ENCODE data around the gene TRIM25. TPM values are rescaled to one million over a fixed set of nuclear protein-coding genes. Genes with fewer than 3 reads are reported as not detected.

The TRIM25 gene
- total RNA-seq, 1 donor from 2014 or later, result 7.8 TPM

GRCh38 chr17:56847106-56847505, 66.7 kb downstream of the TRIM25 start:
- Histone ChIP-seq H3K27me3 (ENCODE audit: control insufficient read depth in 3 of 3, insufficient read depth in 3 of 3, low read length in 3 of 3) (no peaks in the 10 kb centered on the region), H3K9ac (ENCODE audit: low read depth in 1 of 3, low read length in 3 of 3) (no peak overlapping the region), H3K4me1 (ENCODE audit: control insufficient read depth in 3 of 3, insufficient read depth in 3 of 3, low read length in 3 of 3) (no peaks in the 10 kb centered on the region), H3K4me3 (ENCODE audit: low read length in 3 of 3) (no peak overlapping the region), H3K36me3 (ENCODE audit: control insufficient read depth in 3 of 3, insufficient read depth in 3 of 3, low read length in 3 of 3) (peaks cover 2 to 11% (median 3%) of the 10 kb centered on the region in 3 donors), H3K27ac (ENCODE audit: low read depth, low read length) (no peak overlapping the region), H3K9me3 (ENCODE audit: control insufficient read depth in 3 of 3, low read length in 3 of 3) (no peaks in the 10 kb centered on the region)

GRCh38 chr17:56845934-56846333, 67.9 kb downstream of the TRIM25 start:
- no peaks in the 10 kb centered on the region for H3K9me3 ChIP-seq (ENCODE audit: control insufficient read depth in 3 of 3, low read length in 3 of 3)
- H3K4me1 ChIP-seq (ENCODE audit: control insufficient read depth in 3 of 3, insufficient read depth in 3 of 3, low read length in 3 of 3), result no peaks in the 10 kb centered on the region
- H3K4me3 ChIP-seq (ENCODE audit: low read length in 3 of 3), result no peak overlapping the region
- no peak overlapping the region for H3K27ac ChIP-seq (ENCODE audit: low read depth, low read length)
- H3K27me3 ChIP-seq (ENCODE audit: control insufficient read depth in 3 of 3, insufficient read depth in 3 of 3, low read length in 3 of 3), result no peaks in the 10 kb centered on the region
- peaks cover 2 to 11% (median 3%) of the 10 kb centered on the region in 3 donors for H3K36me3 ChIP-seq (ENCODE audit: control insufficient read depth in 3 of 3, insufficient read depth in 3 of 3, low read length in 3 of 3)
- no peak overlapping the region for H3K9ac ChIP-seq (ENCODE audit: low read depth in 1 of 3, low read length in 3 of 3)

DNA sequence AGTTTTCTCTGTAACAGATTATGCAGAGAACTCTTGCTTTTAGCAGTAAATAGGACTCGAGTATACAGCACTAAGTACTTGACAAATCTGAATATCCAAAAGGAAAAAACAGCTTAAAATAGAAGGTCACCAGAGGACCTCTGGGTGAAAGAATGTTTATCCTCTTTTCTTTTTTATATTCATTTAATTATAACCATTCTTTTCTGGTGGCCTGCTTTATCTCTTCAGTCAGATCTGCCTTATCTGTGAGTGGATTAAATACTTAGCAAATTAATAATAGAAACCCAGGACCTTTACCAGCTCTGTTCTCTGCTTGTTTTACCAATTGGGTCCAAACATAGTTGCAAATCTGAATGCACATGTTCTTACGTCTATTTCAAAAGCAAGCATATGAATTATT, 71.3 kb downstream of the TRIM25 start:
- no peak overlapping the region for H3K27ac ChIP-seq (ENCODE audit: low read depth, low read length)
- no peaks in the 10 kb centered on the region for H3K4me1 ChIP-seq (ENCODE audit: control insufficient read depth in 3 of 3, insufficient read depth in 3 of 3, low read length in 3 of 3)
- no peaks in the 10 kb centered on the region for H3K9me3 ChIP-seq (ENCODE audit: control insufficient read depth in 3 of 3, low read length in 3 of 3)
- H3K27me3 ChIP-seq (ENCODE audit: control insufficient read depth in 3 of 3, insufficient read depth in 3 of 3, low read length in 3 of 3), result no peaks in the 10 kb centered on the region
- no peak overlapping the region for H3K9ac ChIP-seq (ENCODE audit: low read depth in 1 of 3, low read length in 3 of 3)
- H3K4me3 ChIP-seq (ENCODE audit: low read length in 3 of 3), result no peak overlapping the region
- H3K36me3 ChIP-seq (ENCODE audit: control insufficient read depth in 3 of 3, insufficient read depth in 3 of 3, low read length in 3 of 3), result peaks cover 0 to 3% (median 0%) of the 10 kb centered on the region in 3 donors

GRCh38 chr17:56838687-56839086, 75.2 kb downstream of the TRIM25 start:
- Histone ChIP-seq H3K9ac (ENCODE audit: low read depth in 1 of 3, low read length in 3 of 3) (no peak overlapping the region), H3K36me3 (ENCODE audit: control insufficient read depth in 3 of 3, insufficient read depth in 3 of 3, low read length in 3 of 3) (peaks cover 0 to 3% (median 0%) of the 10 kb centered on the region in 3 donors), H3K27me3 (ENCODE audit: control insufficient read depth in 3 of 3, insufficient read depth in 3 of 3, low read length in 3 of 3) (no peaks in the 10 kb centered on the region), H3K9me3 (ENCODE audit: control insufficient read depth in 3 of 3, low read length in 3 of 3) (no peaks in the 10 kb centered on the region), H3K27ac (ENCODE audit: low read depth, low read length) (no peak overlapping the region), H3K4me3 (ENCODE audit: low read length in 3 of 3) (no peak overlapping the region), H3K4me1 (ENCODE audit: control insufficient read depth in 3 of 3, insufficient read depth in 3 of 3, low read length in 3 of 3) (peaks cover 4 to 12% (median 9%) of the 10 kb centered on the region in 3 donors)

Small RNAs within 50 kb of the gene (small RNA-seq; reads per million reads assigned to genes)
- gene AC015912.2 (not detected), gene RNU6-1158P (not detected)

Other genes starting within 250 kb of the TRIM25 start
- 1.0 TPM for gene C17orf67, start 80.1 kb downstream of the TRIM25 start, total RNA-seq
- 6.8 TPM for gene DGKE, start 79.9 kb downstream of the TRIM25 start, total RNA-seq
- 14.6 TPM for gene COIL, start 47.0 kb upstream of the TRIM25 start, total RNA-seq
- 12.5 TPM for gene SCPEP1, start 64.1 kb upstream of the TRIM25 start, total RNA-seq
- 63.7 TPM for gene AKAP1, start 171.2 kb upstream of the TRIM25 start, total RNA-seq

All from skeletal muscle tissue (tissue), 5 donors.